ENCODE results near the gene ASPSCR1.

GRCh38 chr17:82012261-82012639 is 34.8 kb downstream of the ASPSCR1 start:
- TF ChIP-seq NFYB (CRISPR knock-in tag; conservative IDR thresholded peaks at IDR 0.05; ENCODE audit: low read depth) (no peak), TEAD4 (CRISPR knock-in tag; IDR thresholded peaks at IDR 0.05) (no peak), NR2C2 (CRISPR knock-in tag; IDR thresholded peaks at IDR 0.05) (no peak)
